IMR-90 (cell line): ENCODE measurements around the gene PDCD1. TPM values are rescaled to one million over a fixed set of nuclear protein-coding genes. Genes with fewer than 3 reads are reported as not detected.

ENCODE experiments used
- ATAC-seq: fragments of 200-7000 bp; cut with Tn5 transposase; 2 replicates; pipeline ENCODE4 v1.9.1; 2020; ENCODE audit warnings: low read depth, mild to moderate bottlenecking, moderate library complexity
- BruUV-seq: library from RNA; stranded (reverse); fragments of 400-500 nt; replicated peaks from 2 replicates; lab custom pipeline; 2021; lab: Mats Ljungman, UMichigan
- CTCF ChIA-PET: fragments of 300-600 bp; formaldehyde crosslinking; extraction: SDS; loops from one replicate; lab custom pipeline; 2021; ENCODE audit warnings: antibody characterized with exemption; lab: Yijun Ruan, JAX
- POLR2A ChIA-PET: fragments of 300-600 bp; sonication (Branson Sonifier 250); formaldehyde crosslinking; loops from one replicate; lab custom pipeline; 2022; ENCODE audit warnings: antibody characterized with exemption; ENCODE audit not compliant: unreplicated experiment; lab: Charles Lee
- DNase-seq: peaks from one replicate; pipeline ENCODE4 v3.0.0; 2013
- H2AFZ ChIP-seq: replicated peaks from 2 replicates; pipeline ENCODE3; 2013; ENCODE audit warnings: low read length, mild to moderate bottlenecking; ENCODE audit not compliant: poor library complexity
- H2AK5ac ChIP-seq: 2 replicates; pipeline ENCODE4 v1.6.1; 2013; ENCODE audit warnings: low read depth, low read length, inconsistent platforms
- H2AK9ac ChIP-seq: replicated peaks from 2 replicates; pipeline ENCODE3; 2013; ENCODE audit warnings: mild to moderate bottlenecking, low read depth, low read length, moderate library complexity; ENCODE audit not compliant: poor library complexity
- H2BK120ac ChIP-seq: 2 replicates; pipeline ENCODE4 v1.6.1; 2013; ENCODE audit warnings: low read depth, low read length, inconsistent platforms
- H2BK15ac ChIP-seq: 3 replicates; pipeline ENCODE4 v1.6.1; 2013; ENCODE audit warnings: low read depth, low read length, inconsistent platforms
- H2BK20ac ChIP-seq: 2 replicates; pipeline ENCODE4 v1.6.1; 2013; ENCODE audit warnings: low read depth, mild to moderate bottlenecking, inconsistent platforms, low read length, moderate library complexity
- H2BK5ac ChIP-seq: 2 replicates; pipeline ENCODE4 v1.6.1; 2013; ENCODE audit warnings: mild to moderate bottlenecking, low read depth, low read length, inconsistent platforms; ENCODE audit not compliant: poor library complexity, severe bottlenecking
- H3K14ac ChIP-seq: replicated peaks from 2 replicates; pipeline ENCODE4 v1.6.1; 2013; ENCODE audit warnings: low read depth, low read length, inconsistent platforms
- H3K18ac ChIP-seq: 2 replicates; pipeline ENCODE4 v1.6.1; 2013; ENCODE audit warnings: low read depth, low read length, control low read depth
- H3K23ac ChIP-seq: 2 replicates; pipeline ENCODE4 v1.6.1; 2013; ENCODE audit warnings: low read depth, low read length, inconsistent platforms
- H3K27ac ChIP-seq: 2 replicates; pipeline ENCODE4 v1.5.1; 2013; ENCODE audit warnings: mild to moderate bottlenecking, control low read depth, low read length; ENCODE audit not compliant: insufficient read depth
- H3K27me3 ChIP-seq: 2 replicates; pipeline ENCODE4 v1.6.1; 2013; ENCODE audit warnings: low read length; ENCODE audit not compliant: control insufficient read depth, insufficient read depth
- H3K36me3 ChIP-seq: 2 replicates; pipeline ENCODE4 v1.6.1; 2013; ENCODE audit warnings: low read length, mixed read lengths; ENCODE audit not compliant: control insufficient read depth, insufficient read depth
- H3K4ac ChIP-seq: 2 replicates; pipeline ENCODE4 v1.6.1; 2013; ENCODE audit warnings: low read depth, low read length, inconsistent platforms
- H3K4me1 ChIP-seq: 2 replicates; pipeline ENCODE4 v1.6.1; 2013; ENCODE audit warnings: low read length, mixed read lengths; ENCODE audit not compliant: control insufficient read depth, insufficient read depth
- H3K4me2 ChIP-seq: 2 replicates; pipeline ENCODE4 v1.6.1; 2013; ENCODE audit warnings: low read depth, mild to moderate bottlenecking, control low read depth, low read length, moderate library complexity
- H3K4me3 ChIP-seq: 2 replicates; pipeline ENCODE4 v1.5.1; 2013; ENCODE audit warnings: low read depth, mild to moderate bottlenecking, control low read depth, low read length, moderate library complexity; ENCODE audit not compliant: insufficient read depth
- H3K56ac ChIP-seq: 2 replicates; pipeline ENCODE4 v1.6.1; 2013; ENCODE audit warnings: low read length, inconsistent platforms; ENCODE audit not compliant: insufficient read depth; ENCODE audit errors: extremely low read depth
- H3K79me1 ChIP-seq, 2 experiments: 2 replicates each; pipeline ENCODE4 v1.6.1; 2013; ENCODE audit warnings: low read length in 2 of 2, inconsistent platforms in 1 of 2, low read depth in 1 of 2
- H3K9ac ChIP-seq: 2 replicates; pipeline ENCODE4 v1.6.1; 2013; ENCODE audit warnings: low read depth, low read length, control low read depth
- H3K9me1 ChIP-seq: 2 replicates; pipeline ENCODE4 v1.6.1; 2013; ENCODE audit warnings: low read length, inconsistent platforms; ENCODE audit not compliant: insufficient read depth
- H3K9me3 ChIP-seq: 2 replicates; pipeline ENCODE4 v1.6.1; 2013; ENCODE audit warnings: low read length; ENCODE audit not compliant: control insufficient read depth, insufficient read depth
- H4K20me1 ChIP-seq: 2 replicates; pipeline ENCODE4 v1.6.1; 2013; ENCODE audit warnings: low read length, inconsistent platforms; ENCODE audit not compliant: insufficient read depth
- H4K5ac ChIP-seq: 2 replicates; pipeline ENCODE4 v1.6.1; 2013; ENCODE audit warnings: mild to moderate bottlenecking, low read depth, low read length, control low read depth
- H4K8ac ChIP-seq, 2 experiments: 2 replicates each; pipeline ENCODE4 v1.6.1; 2013; ENCODE audit warnings: low read depth in 2 of 2, low read length in 2 of 2, control low read depth in 1 of 2, inconsistent platforms in 1 of 2
- H4K91ac ChIP-seq: 2 replicates; pipeline ENCODE4 v1.6.1; 2013; ENCODE audit warnings: low read depth, low read length, inconsistent platforms; ENCODE audit not compliant: insufficient read depth
- CHD1 ChIP-seq: IDR thresholded peaks from 2 replicates; pipeline ENCODE4 v1.6.1; 2012; ENCODE audit warnings: low read depth, low read length, improper control_type of control experiment
- CTCF ChIP-seq: conservative IDR thresholded peaks from 2 replicates; pipeline ENCODE4 v1.5.1; 2012; ENCODE audit warnings: mild to moderate bottlenecking, low read depth, low read length, improper control_type of control experiment
- ELK1 ChIP-seq: fragments of 150-350 bp; IDR thresholded peaks from 2 replicates; pipeline ENCODE4 v1.6.1; 2016; ENCODE audit warnings: low read depth, mild to moderate bottlenecking, low read length, moderate library complexity, borderline replicate concordance
- FOS ChIP-seq: fragments of 150-350 bp; IDR thresholded peaks from 2 replicates; pipeline ENCODE4 v1.6.1; 2016; ENCODE audit warnings: low read depth, low read length
- MAZ ChIP-seq: IDR thresholded peaks from 2 replicates; pipeline ENCODE4 v1.6.1; 2012; ENCODE audit warnings: low read depth, mild to moderate bottlenecking, low read length, improper control_type of control experiment, moderate library complexity, borderline replicate concordance
- MXI1 ChIP-seq: IDR thresholded peaks from 2 replicates; pipeline ENCODE4 v1.6.1; 2012; ENCODE audit warnings: low read depth, mild to moderate bottlenecking, low read length, moderate library complexity, borderline replicate concordance
- POLR2A ChIP-seq: IDR thresholded peaks from 2 replicates; pipeline ENCODE4 v1.6.1; 2012; ENCODE audit warnings: mild to moderate bottlenecking, low read depth, low read length
- SMC3 ChIP-seq: fragments of 150-350 bp; IDR thresholded peaks from 2 replicates; pipeline ENCODE4 v1.6.1; 2016; ENCODE audit warnings: low read depth, mild to moderate bottlenecking, antibody characterized with exemption, low read length, moderate library complexity
- WGBS, 2 experiments: methylation state at CpG; one replicate each; pipeline versions ENCODE4 v1.1.5 to v1.1.7; 2013; ENCODE audit warnings: missing lambda C conversion rate in 2 of 2; ENCODE audit not compliant: insufficient read length in 1 of 2; ENCODE audit errors: extremely low coverage in 2 of 2; 5-methylcytosine and 5-hydroxymethylcytosine counted together
- dilution Hi-C: fragments of 300-500 bp; cut with HindIII; formaldehyde crosslinking; loops from one replicate; pipeline ENCODE4 v1.14.3; 2018; ENCODE audit warnings: low sequenced_read_pairs; ENCODE audit not compliant: unreplicated experiment
- in situ Hi-C: fragments of 300-500 bp; cut with MboI; formaldehyde crosslinking; loops from 3 replicates; pipeline ENCODE4 v1.14.3; 2019; ENCODE audit warnings: low sequenced_read_pairs, inconsistent platforms, mixed read lengths
- intact Hi-C: fragments of 100-400 bp; cut with micrococcal nuclease; formaldehyde crosslinking; loops from 2 replicates; pipeline ENCODE4 v1.10.0; 2022
- polyA plus RNA-seq, 3 experiments: library from polyadenylated mRNA; depleted of rRNA; stranded (reverse); fragments of >200 nt; gene quantifications; 2 replicates each; pipeline ENCODE4 v1.2.3, GENCODE V29; 2012; ENCODE audit warnings: low replicate concordance in 1 of 3
- total RNA-seq: library from RNA; depleted of rRNA; stranded (reverse); fragments of >200 nt; gene quantifications from 2 replicates; pipeline ENCODE4 v1.2.3, GENCODE V29; 2012

The PDCD1 gene
- total and polyA plus RNA-seq, 2 of the 4 experiments (the other 2 are of a cell fraction): not detected

GRCh38 chr2:241882091-241882625 is 23.5 kb upstream of the PDCD1 start:
- ATAC-seq (no peak), DNase-seq (no peak)
- dilution Hi-C loops (no loop called here), intact Hi-C loops (no loop called here), in situ Hi-C loops (no loop called here)
- H2BK5ac ChIP-seq: no peak overlapping the region
- peak overlapping the region; percentile 99 for H2AFZ ChIP-seq
- H3K56ac ChIP-seq: no peak overlapping the region
- no peaks in the 10 kb centered on the region for H3K9me1 ChIP-seq
- no peak overlapping the region for H4K91ac ChIP-seq
- H3K9ac ChIP-seq: no peak overlapping the region
- H4K8ac ChIP-seq: peak overlapping the region in 1 of 2 experiments; percentile 31; a peak in 1 of 4 replicates
- no peak overlapping the region for H3K18ac ChIP-seq
- no peak overlapping the region for H3K4ac ChIP-seq
- no peak overlapping the region for H3K27ac ChIP-seq
- no peak overlapping the region for H2BK15ac ChIP-seq
- no peak overlapping the region for H3K23ac ChIP-seq
- POLR2A ChIA-PET: no interaction called here
- TF ChIP-seq SMC3: no peak
- no peak for TF ChIP-seq ELK1
- TF ChIP-seq CTCF: no peak
- TF ChIP-seq MXI1: no peak
- no peak for TF ChIP-seq CHD1
- no peak for TF ChIP-seq MAZ
- TF ChIP-seq FOS: no peak
- no peak for TF ChIP-seq POLR2A
- no peak overlapping the region for H2BK120ac ChIP-seq
- H3K14ac ChIP-seq: no peak overlapping the region
- no peaks in the 10 kb centered on the region; the same call in 1 of the 2 replicates for H3K9me3 ChIP-seq
- H3K4me2 ChIP-seq: no peak overlapping the region
- H3K4me3 ChIP-seq: peak overlapping the region; percentile 11
- 43% methylated on average over 5 of the region's 23 CpGs; no CpG with 5 or more reads in 1 of the 2 experiments for WGBS, 2 experiments
- CTCF ChIA-PET: no interaction called here
- no peak overlapping the region for H2AK5ac ChIP-seq
- peak overlapping the region; percentile 11 for H2AK9ac ChIP-seq
- H4K20me1 ChIP-seq: no peaks in the 10 kb centered on the region
- H3K4me1 ChIP-seq: no peaks in the 10 kb centered on the region
- no peaks in the 10 kb centered on the region for H3K79me1 ChIP-seq
- BruUV-seq: no TSS peak
- H3K27me3 ChIP-seq: no peaks in the 10 kb centered on the region
- H2BK20ac ChIP-seq: no peak overlapping the region
- no peaks in the 10 kb centered on the region for H3K36me3 ChIP-seq
- no peak overlapping the region for H4K5ac ChIP-seq
